BLaER1 treated with 17β-estradiol and CSF1 and Interleukin-3, amounts not matched to agents 10 nM and 100 nM (cell line): Measurements from ENCODE around the gene NFYC.
A peak's percentile ranks its signal among the peaks of the same experiment; 100 is the strongest.

Experiments used
- H3K27ac ChIP-seq, 11 experiments: shearing (Covaris generic); formaldehyde crosslinking; 2 replicates each; pipeline ENCODE4 v1.8.1; 2022
- H3K27me3 ChIP-seq, 11 experiments: shearing (Covaris generic); formaldehyde crosslinking; 2 replicates each; pipeline ENCODE4 v1.8.1; 2022
- H3K36me3 ChIP-seq, 11 experiments: shearing (Covaris generic); formaldehyde crosslinking; 2 replicates each; pipeline ENCODE4 v1.8.1; 2022
- H3K4me1 ChIP-seq, 10 experiments: shearing (Covaris generic); formaldehyde crosslinking; 2 replicates each; pipeline ENCODE4 v1.8.1; 2022
- H3K4me2 ChIP-seq, 11 experiments: shearing (Covaris generic); formaldehyde crosslinking; 2 replicates each; pipeline ENCODE4 v1.8.1; 2022
- H3K4me3 ChIP-seq, 10 experiments: shearing (Covaris generic); formaldehyde crosslinking; 2 replicates each; pipeline ENCODE4 v1.8.1; 2022
- H3K9ac ChIP-seq, 11 experiments: shearing (Covaris generic); formaldehyde crosslinking; 2 replicates each; pipeline ENCODE4 v1.8.1; 2022
- H3K9me3 ChIP-seq, 11 experiments: shearing (Covaris generic); formaldehyde crosslinking; replicated peaks in 1 of 11; 2 replicates each; pipeline ENCODE4 v1.8.1; 2022
- H4K20me1 ChIP-seq, 11 experiments: shearing (Covaris generic); formaldehyde crosslinking; 2 replicates each; pipeline ENCODE4 v1.8.1; 2022
- Cebpa-rat ChIP-seq, 11 experiments: shearing (Covaris generic); IDR thresholded peaks; 2 replicates each; pipeline ENCODE4 v1.8.1; 2022

NFYC gene

DNA sequence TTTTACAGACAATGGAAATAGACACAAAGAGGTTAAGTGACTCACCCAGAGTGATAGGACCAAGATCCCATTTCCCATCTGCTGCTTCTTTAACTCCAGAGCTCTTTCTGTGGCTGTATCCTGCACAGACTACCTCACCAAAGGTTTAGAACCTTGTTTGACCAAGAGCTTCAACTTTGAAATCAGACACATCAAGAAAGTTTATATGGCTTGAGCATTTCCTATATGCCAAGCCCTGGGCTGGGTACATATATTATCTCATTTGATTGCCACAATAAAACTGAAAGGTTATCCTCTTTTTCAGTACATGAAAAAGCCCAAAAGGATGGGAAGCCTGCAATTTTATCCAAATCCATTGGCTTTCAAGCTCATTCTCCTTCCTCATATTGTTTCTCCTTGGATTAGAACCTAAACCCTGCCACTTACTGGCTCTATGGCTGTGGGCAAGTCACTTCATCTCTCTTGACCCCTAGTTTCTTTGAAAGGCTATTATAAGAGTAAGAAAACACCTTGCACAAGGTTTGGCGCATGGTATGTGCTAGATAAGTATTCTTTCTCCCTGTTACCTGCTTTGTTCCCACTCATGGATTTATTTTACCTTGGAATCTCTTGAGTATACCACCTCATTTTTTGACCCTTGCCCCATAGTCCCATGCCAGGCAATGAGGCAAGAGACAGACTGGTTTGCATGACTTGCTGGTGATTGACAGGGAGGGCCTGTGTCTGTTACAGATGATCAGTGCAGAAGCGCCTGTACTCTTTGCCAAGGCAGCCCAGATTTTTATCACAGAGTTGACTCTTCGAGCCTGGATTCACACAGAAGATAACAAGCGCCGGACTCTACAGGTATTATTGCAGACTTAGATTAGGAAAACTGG is 57.6 kb downstream of the NFYC start:
- peaks cover 0 to 23% (median 0%) of the 10 kb centered on the region in 10 experiments; a peak in 6 of 20 replicates for H3K4me1 ChIP-seq
- no peak overlapping the region for H3K27ac ChIP-seq
- H3K9me3 ChIP-seq: no peaks in the 10 kb centered on the region
- TF ChIP-seq Cebpa-rat (IDR thresholded peaks at IDR 0.05): no peak
- peaks cover 74 to 99% (median 91%) of the 10 kb centered on the region in 11 experiments for H3K36me3 ChIP-seq
- no peaks in the 10 kb centered on the region for H3K27me3 ChIP-seq
- peaks cover 0 to 32% (median 4%) of the 10 kb centered on the region in 11 experiments; a peak in 8 of 22 replicates for H4K20me1 ChIP-seq
- H3K4me3 ChIP-seq: no peak overlapping the region
- no peak overlapping the region for H3K9ac ChIP-seq
- no peak overlapping the region for H3K4me2 ChIP-seq

DNA sequence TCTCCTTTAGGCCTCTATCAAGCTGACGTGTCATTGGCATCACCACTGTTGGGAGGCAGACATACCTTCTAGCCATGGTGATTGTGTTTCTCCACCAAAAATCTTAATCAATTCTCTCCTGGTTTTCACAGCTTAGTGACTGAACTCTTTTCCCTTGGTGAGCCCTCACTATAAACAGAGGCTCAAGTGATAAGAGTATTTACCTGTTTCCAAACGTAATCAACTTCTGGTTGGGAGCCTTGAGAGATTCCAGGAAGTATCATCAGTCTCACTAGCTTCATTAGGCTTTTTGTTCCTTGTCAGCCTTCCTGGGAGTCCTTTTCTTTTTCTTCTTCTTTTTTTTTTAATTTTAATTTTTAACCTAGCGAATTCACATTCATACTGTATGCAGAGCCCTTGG is 58.3 kb downstream of the NFYC start:
- H3K4me2 ChIP-seq: peak overlapping the region in 2 of 11 experiments; percentile 14 to 29; a peak in 2 of 22 replicates
- H3K4me1 ChIP-seq: peaks cover 0 to 23% (median 0%) of the 10 kb centered on the region in 10 experiments; a peak in 6 of 20 replicates
- H3K9ac ChIP-seq: no peak overlapping the region
- peaks cover 0 to 25% (median 7%) of the 10 kb centered on the region in 11 experiments; a peak in 8 of 22 replicates for H4K20me1 ChIP-seq
- H3K36me3 ChIP-seq: peaks cover 76 to 99% (median 91%) of the 10 kb centered on the region in 11 experiments
- no peak overlapping the region for H3K4me3 ChIP-seq
- no peak for TF ChIP-seq Cebpa-rat (IDR thresholded peaks at IDR 0.05)
- H3K27me3 ChIP-seq: no peaks in the 10 kb centered on the region
- H3K27ac ChIP-seq: no peak overlapping the region; a peak in 1 of 22 replicates
- H3K9me3 ChIP-seq: no peaks in the 10 kb centered on the region

DNA sequence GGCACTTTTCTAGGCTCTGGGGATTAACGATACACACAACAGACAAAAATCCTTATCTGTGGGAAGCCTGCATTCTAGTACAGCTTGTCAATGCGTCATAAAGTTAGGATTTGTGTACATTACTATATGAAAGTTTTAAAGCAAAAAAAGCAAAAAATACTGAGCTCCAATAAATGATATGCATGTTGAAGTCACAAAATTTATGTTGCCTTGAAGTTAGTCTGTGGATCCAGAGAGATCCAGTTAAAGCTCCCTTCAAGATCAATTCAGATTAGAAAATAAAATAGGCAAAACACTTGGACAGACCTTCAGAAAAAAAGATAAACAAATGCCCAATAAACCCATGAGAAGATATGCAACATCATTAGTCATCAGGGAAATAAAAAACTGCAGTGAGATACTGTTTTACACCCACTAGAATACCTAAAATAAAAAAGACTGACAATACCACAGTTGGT is 59.0 kb downstream of the NFYC start:
- H3K27ac ChIP-seq: no peak overlapping the region
- peak overlapping the region in 2 of 11 experiments; percentile 14 to 29; a peak in 3 of 22 replicates for H3K4me2 ChIP-seq
- H3K36me3 ChIP-seq: peaks cover 76 to 100% (median 92%) of the 10 kb centered on the region in 11 experiments

DNA sequence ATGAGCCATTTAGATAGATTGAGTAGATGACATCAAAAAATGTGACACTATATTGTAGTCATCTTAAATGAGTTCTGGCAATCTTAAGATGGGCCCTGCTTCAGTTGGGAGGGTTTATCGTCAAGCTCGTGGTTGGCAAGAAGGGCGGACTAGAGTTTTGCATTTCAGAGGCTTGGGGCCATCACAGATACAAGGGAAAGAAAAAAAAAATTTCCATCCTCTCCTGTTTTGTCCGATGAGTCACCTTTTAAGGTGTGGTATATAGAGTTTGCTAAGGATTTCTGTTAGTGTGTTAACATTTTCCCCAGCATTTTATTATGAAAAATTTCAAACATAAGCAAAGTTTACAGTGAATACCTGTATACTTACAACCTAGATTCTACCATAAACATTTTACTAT is 60.3 kb downstream of the NFYC start:
- no peak overlapping the region for H3K9ac ChIP-seq
- TF ChIP-seq Cebpa-rat (IDR thresholded peaks at IDR 0.05): no peak
- no peaks in the 10 kb centered on the region for H3K27me3 ChIP-seq
- peaks cover 85 to 100% (median 97%) of the 10 kb centered on the region in 11 experiments for H3K36me3 ChIP-seq
- no peak overlapping the region for H3K4me2 ChIP-seq
- peaks cover 0 to 23% (median 0%) of the 10 kb centered on the region in 10 experiments; a peak in 6 of 20 replicates for H3K4me1 ChIP-seq
- no peaks in the 10 kb centered on the region for H3K9me3 ChIP-seq
- peaks cover 0 to 12% (median 0%) of the 10 kb centered on the region in 11 experiments; a peak in 6 of 22 replicates for H4K20me1 ChIP-seq
- H3K27ac ChIP-seq: no peak overlapping the region
- no peak overlapping the region for H3K4me3 ChIP-seq

More for the DNA sequence above, 59.0 kb downstream of the NFYC start:
- H4K20me1 ChIP-seq: peaks cover 0 to 22% (median 6%) of the 10 kb centered on the region in 11 experiments; a peak in 9 of 22 replicates
- H3K4me3 ChIP-seq: no peak overlapping the region
- H3K9me3 ChIP-seq: no peaks in the 10 kb centered on the region
- 0 out of 22 replicates have a peak overlapping the region, but pooled peaks of 1 of the 11 experiments have one; percentile 30 for H3K9ac ChIP-seq
- TF ChIP-seq Cebpa-rat (IDR thresholded peaks at IDR 0.05): no peak
- H3K4me1 ChIP-seq: peaks cover 0 to 23% (median 0%) of the 10 kb centered on the region in 10 experiments; a peak in 6 of 20 replicates
- no peaks in the 10 kb centered on the region for H3K27me3 ChIP-seq

DNA sequence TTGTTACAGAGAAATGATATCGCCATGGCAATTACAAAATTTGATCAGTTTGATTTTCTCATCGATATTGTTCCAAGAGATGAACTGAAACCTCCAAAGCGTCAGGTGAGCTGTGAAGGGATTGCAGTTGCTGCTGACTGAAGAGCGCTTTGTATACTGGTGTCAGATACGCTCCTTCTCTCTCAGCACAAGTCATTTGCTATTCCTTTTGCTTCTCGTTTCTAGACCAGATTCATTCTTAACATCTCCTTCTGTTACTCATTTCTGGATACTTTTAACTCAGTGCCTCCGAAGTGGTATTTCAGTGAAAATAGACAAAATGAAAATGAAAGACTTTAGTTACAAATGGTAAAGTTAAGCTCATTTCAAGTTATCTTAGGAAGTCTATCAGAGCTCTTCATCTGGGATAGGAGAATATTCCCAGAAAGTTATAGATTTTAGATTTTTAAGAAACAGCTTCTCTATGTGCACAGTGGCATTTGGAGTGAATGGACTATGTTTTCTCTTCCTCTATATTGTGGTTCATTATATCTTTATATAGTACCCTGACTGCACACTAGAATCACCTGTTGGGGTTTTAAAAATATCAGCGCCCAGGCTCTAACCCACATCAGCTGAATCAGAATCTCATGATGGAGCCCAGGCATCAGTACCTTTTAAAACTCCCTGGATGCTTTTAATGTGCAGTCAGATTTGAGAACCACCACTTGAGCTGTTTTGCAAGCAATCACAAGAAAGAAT is 61.8 kb downstream of the NFYC start:
- Histone ChIP-seq H3K4me2 (no peak overlapping the region), H3K27me3 (no peaks in the 10 kb centered on the region), H3K4me3 (no peak overlapping the region), H3K9me3 (no peaks in the 10 kb centered on the region), H4K20me1 (peaks cover 0 to 11% (median 0%) of the 10 kb centered on the region in 11 experiments; a peak in 4 of 22 replicates), H3K36me3 (peaks cover 85 to 100% (median 97%) of the 10 kb centered on the region in 11 experiments), H3K9ac (no peak overlapping the region), H3K27ac (no peak overlapping the region), H3K4me1 (peaks cover 0 to 23% (median 0%) of the 10 kb centered on the region in 10 experiments; a peak in 6 of 20 replicates)
- no peak for TF ChIP-seq Cebpa-rat (IDR thresholded peaks at IDR 0.05)

DNA sequence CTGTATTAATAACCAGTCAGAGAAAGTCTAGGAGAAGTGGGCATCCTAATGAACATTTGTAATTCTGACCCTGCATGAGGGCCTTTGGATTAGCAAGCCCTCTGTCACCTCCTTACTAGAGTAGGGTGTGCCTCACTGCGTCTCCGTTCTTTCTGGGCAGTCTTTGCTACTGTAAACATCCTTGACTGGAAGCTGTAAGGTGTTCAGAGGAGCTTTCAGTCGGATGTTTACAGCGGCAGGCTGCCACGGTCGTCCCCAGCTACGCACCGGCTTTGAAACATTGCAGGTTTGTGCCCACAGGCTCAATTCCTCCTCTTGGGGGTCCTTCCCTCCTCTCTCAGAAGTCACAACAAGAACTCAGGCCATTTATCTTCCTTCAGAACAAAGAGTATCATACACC is 62.7 kb downstream of the NFYC start:
- Histone ChIP-seq H4K20me1 (peaks cover 0 to 11% (median 0%) of the 10 kb centered on the region in 11 experiments; a peak in 4 of 22 replicates), H3K9me3 (no peaks in the 10 kb centered on the region), H3K27me3 (no peaks in the 10 kb centered on the region), H3K9ac (no peak overlapping the region), H3K4me2 (no peak overlapping the region), H3K27ac (no peak overlapping the region), H3K4me1 (peaks cover 0 to 22% (median 0%) of the 10 kb centered on the region in 10 experiments; a peak in 6 of 20 replicates), H3K4me3 (no peak overlapping the region), H3K36me3 (peaks cover 85 to 100% (median 97%) of the 10 kb centered on the region in 11 experiments)
- TF ChIP-seq Cebpa-rat (IDR thresholded peaks at IDR 0.05): no peak

DNA sequence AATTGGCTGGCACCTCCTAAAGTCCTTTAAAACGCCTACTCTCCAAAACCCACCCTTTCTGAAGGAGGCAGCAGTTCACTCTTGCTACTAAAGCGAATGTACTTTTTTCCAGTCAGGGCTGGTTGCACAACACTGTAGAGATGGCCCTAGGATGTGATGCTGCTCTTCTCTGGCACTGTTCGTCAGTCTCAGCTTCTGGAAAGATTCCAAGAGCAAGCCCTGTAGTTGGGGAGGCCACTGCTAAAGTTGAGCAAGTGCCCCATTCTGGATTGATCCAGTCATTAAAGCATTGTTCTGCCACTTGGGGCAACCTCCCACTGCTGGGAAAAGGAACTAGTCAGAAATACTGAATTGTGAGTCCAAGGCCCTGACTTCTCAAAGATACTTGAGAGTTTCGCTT is 63.6 kb downstream of the NFYC start:
- TF ChIP-seq Cebpa-rat (IDR thresholded peaks at IDR 0.05): peak in 1 of 11 experiments; percentile 26; a peak in 1 of 22 replicates
- H3K27ac ChIP-seq: no peak overlapping the region
- H3K4me3 ChIP-seq: no peak overlapping the region
- no peak overlapping the region for H3K4me2 ChIP-seq
- no peak overlapping the region for H3K9ac ChIP-seq
- H3K36me3 ChIP-seq: peaks cover 85 to 100% (median 97%) of the 10 kb centered on the region in 11 experiments
- no peaks in the 10 kb centered on the region for H3K9me3 ChIP-seq
- peaks cover 0 to 10% (median 0%) of the 10 kb centered on the region in 11 experiments; a peak in 4 of 22 replicates for H4K20me1 ChIP-seq
- peaks cover 0 to 13% (median 0%) of the 10 kb centered on the region in 10 experiments; a peak in 6 of 20 replicates for H3K4me1 ChIP-seq
- no peaks in the 10 kb centered on the region for H3K27me3 ChIP-seq

DNA sequence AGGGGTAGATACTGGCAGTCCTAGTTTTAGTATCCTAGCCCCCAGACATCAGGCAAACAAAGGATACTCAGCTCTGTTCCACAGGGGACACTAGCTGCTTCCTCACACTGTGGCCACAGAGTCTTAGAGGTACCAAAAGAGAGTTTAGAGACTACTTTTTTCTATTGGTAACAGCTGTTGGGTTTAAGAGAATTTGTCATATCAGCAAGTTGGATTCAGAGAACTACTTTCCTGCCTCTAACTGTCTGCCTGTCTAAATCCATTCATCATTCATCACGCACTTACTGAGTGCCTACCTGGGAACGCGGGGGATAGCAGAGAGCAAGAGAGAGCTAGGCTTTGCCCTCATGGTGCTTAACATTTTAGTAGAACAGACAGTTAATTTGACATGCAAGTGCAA is 65.0 kb downstream of the NFYC start:
- Histone ChIP-seq H3K4me1 (peaks cover 0 to 8% (median under 1%) of the 10 kb centered on the region in 10 experiments; a peak in 6 of 20 replicates), H3K4me2 (no peak overlapping the region), H4K20me1 (peaks cover 0 to 19% (median 0%) of the 10 kb centered on the region in 11 experiments; a peak in 5 of 22 replicates), H3K27me3 (no peaks in the 10 kb centered on the region), H3K36me3 (peaks cover 84 to 100% (median 97%) of the 10 kb centered on the region in 11 experiments), H3K4me3 (no peak overlapping the region), H3K9ac (no peak overlapping the region), H3K27ac (no peak overlapping the region), H3K9me3 (no peaks in the 10 kb centered on the region)
- TF ChIP-seq Cebpa-rat (IDR thresholded peaks at IDR 0.05): no peak
